Globus pallidus (tissue), 1 donor: ENCODE measurements around the gene MAGEA12.
"Not testable (repeated sequence)": the region's sequence is repeated elsewhere in the genome, so short reads cannot be mapped to it uniquely, and the experiment has no call there.

ENCODE experiments used
- DNase-seq: peaks from one replicate; pipeline ENCODE4 v3.0.0-alpha.2; 2015; ENCODE audit warnings: low spot score

Gene MAGEA12

GRCh38 chrX:152733261-152733975 is at the start of gene MAGEA12, which contains the start of gene CSAG1:
Gene MAGEA12, plus strand, starts transcription at chrX:152733757. Its CDS starts 2,405 bp downstream, at chrX:152736162.
Gene CSAG1, minus strand, starts transcription at chrX:152733721. Its CDS starts 1,261 bp downstream, at chrX:152732460.
- no peak for DNase-seq

GRCh38 chrX:152697952-152698931 is 35.3 kb upstream of the MAGEA12 start, which contains the start of gene MAGEA3:
Gene MAGEA3, plus strand, starts transcription at chrX:152698794. Its CDS starts 2,039 bp downstream, at chrX:152700833.
- DNase-seq, result not testable (repeated sequence)

- not testable (repeated sequence) for DNase-seq
Observed at GRCh38 chrX:152700390-152700789, 33.2 kb upstream of the MAGEA12 start.

- not testable (repeated sequence) for DNase-seq
Observed at GRCh38 chrX:152706500-152706899, 27.1 kb upstream of the MAGEA12 start.

- not testable (repeated sequence) for DNase-seq
Observed at GRCh38 chrX:152709173-152709572, 24.4 kb upstream of the MAGEA12 start, which contains the start of gene CSAG2. Gene CSAG2, minus strand, starts transcription at chrX:152709273. Its CDS starts 161 bp downstream, at chrX:152709112.

GRCh38 chrX:152713195-152713594 is 20.4 kb upstream of the MAGEA12 start:
- not testable (repeated sequence) for DNase-seq

GRCh38 chrX:152713815-152714787 is 19.5 kb upstream of the MAGEA12 start, which contains the start of gene MAGEA2B:
Gene MAGEA2B, plus strand, starts transcription at chrX:152714628. Its CDS starts 2,479 bp downstream, at chrX:152717107.
- not testable (repeated sequence) for DNase-seq

GRCh38 chrX:152725409-152725808 is 8.1 kb upstream of the MAGEA12 start:
- DNase-seq, result no peak

GRCh38 chrX:152734143-152734858 is 744 bp downstream of the MAGEA12 start:
- DNase-seq, result not testable (repeated sequence)

- no peak for DNase-seq
Observed at GRCh38 chrX:152735101-152735500, 1.5 kb downstream of the MAGEA12 start.

GRCh38 chrX:152735860-152736511 is 2.4 kb downstream of the MAGEA12 start:
- DNase-seq, result no peak

GRCh38 chrX:152736528-152736927 is 3.0 kb downstream of the MAGEA12 start:
- not testable (repeated sequence) for DNase-seq

GRCh38 chrX:152738560-152738959 is 5.0 kb downstream of the MAGEA12 start:
- DNase-seq, result no peak

GRCh38 chrX:152753686-152754650 is 20.4 kb downstream of the MAGEA12 start, which contains the start of gene MAGEA2:
Gene MAGEA2, minus strand, starts transcription at chrX:152753842. Its CDS starts 2,479 bp downstream, at chrX:152751363.
- DNase-seq, result not testable (repeated sequence)

GRCh38 chrX:152754871-152755270 is 21.3 kb downstream of the MAGEA12 start:
- DNase-seq, result not testable (repeated sequence)

GRCh38 chrX:152758918-152759317 is 25.4 kb downstream of the MAGEA12 start, which contains the start of gene CSAG3:
Gene CSAG3, plus strand, starts transcription at chrX:152759218.
- DNase-seq, result not testable (repeated sequence)

- DNase-seq, result not testable (repeated sequence)
Observed at GRCh38 chrX:152759544-152759943, 26.0 kb downstream of the MAGEA12 start.

GRCh38 chrX:152761582-152761981 is 28.0 kb downstream of the MAGEA12 start:
- not testable (repeated sequence) for DNase-seq
